HG03575 (cell line): ENCODE measurements around the gene NTS.

ENCODE experiments used
- ATAC-seq: cut with Tn5 transposase; IDR thresholded peaks from one replicate; pipeline ENCODE4 v1.9.1; 2021; ENCODE audit not compliant: unreplicated experiment, insufficient number of reproducible peaks, low FRiP score; ENCODE audit errors: extremely low read depth

NTS gene

GRCh38 chr12:85894653-85895052, 20.6 kb downstream of the NTS start:
- no peak for ATAC-seq

DNA sequence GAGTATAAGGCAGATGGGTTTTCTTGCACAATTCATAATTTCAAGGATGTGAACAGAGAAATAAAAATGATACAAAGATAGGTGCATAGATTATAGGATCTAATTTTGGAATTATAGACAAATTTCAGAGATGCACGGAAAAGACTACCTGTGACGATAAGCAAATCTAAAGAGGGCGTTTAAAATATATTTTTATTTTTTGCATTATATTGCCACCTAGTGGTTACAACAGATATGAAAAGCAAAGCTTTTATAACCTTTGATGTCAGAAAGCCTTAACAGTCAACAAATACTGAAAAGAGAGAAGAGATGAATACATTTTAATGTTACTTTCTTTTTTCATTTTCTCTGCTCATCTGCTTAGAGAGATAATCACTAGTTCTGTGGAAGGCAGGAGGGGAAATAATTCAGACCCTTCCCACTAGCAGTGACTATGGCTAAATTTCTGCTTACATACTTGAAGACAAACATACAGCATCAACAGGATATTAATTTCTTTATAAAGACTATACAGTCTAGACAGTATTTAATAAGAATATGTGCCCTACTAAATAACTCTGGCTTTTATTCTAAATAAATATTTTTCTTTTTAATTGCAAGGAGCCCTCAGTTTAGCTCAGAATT, 46.3 kb downstream of the NTS start:
- no peak for ATAC-seq

GRCh38 chr12:85923767-85924331, 49.8 kb downstream of the NTS start:
- no peak for ATAC-seq

DNA sequence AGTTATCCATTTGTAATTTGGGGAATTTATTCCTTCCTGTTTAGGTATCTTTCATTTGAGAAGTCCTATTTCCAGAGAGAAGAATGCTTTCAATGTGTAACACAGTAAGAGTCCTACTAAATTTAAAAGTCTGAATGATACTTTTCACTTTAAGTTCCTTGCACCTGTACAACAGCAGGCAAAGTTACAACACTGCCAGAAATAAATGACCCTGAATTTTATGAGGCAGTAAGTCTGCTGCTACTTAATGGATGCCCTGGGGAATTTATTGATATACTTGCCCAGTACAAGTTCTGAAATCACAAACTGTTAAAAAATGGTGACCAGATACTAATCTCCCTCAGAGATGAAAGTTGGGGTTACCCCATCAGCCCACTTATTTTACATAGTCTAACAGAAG, 53.1 kb downstream of the NTS start:
- ATAC-seq = no peak
